Sigmoid colon (tissue), 4 donors: ENCODE data around the gene ONECUT3.

ENCODE experiments used
- EP300 ChIP-seq, 4 donors: sonication (generic); formaldehyde crosslinking; IDR thresholded peaks; one replicate each; pipeline ENCODE4 v1.6.1; 2017; ENCODE audit warnings: antibody characterized with exemption in 4 of 4
- POLR2A ChIP-seq, 2 donors: fragments of 450-650 bp; IDR thresholded peaks; one replicate each; pipeline ENCODE4 v1.6.1; 2016; ENCODE audit warnings: antibody characterized with exemption in 2 of 2, mild to moderate bottlenecking in 2 of 2, moderate library complexity in 2 of 2
- TF ChIP-seq, protein P1 (sequence below), 4 experiments: fragments of 450-650 bp in 3 of 4; fragments of 200-600 bp in 1 of 4; IDR thresholded peaks; one replicate each; pipeline ENCODE4 v1.5.1; 2016 to 2019; ENCODE audit warnings: antibody characterized with exemption in 4 of 4, mild to moderate bottlenecking in 3 of 4, moderate library complexity in 2 of 4

DNA sequence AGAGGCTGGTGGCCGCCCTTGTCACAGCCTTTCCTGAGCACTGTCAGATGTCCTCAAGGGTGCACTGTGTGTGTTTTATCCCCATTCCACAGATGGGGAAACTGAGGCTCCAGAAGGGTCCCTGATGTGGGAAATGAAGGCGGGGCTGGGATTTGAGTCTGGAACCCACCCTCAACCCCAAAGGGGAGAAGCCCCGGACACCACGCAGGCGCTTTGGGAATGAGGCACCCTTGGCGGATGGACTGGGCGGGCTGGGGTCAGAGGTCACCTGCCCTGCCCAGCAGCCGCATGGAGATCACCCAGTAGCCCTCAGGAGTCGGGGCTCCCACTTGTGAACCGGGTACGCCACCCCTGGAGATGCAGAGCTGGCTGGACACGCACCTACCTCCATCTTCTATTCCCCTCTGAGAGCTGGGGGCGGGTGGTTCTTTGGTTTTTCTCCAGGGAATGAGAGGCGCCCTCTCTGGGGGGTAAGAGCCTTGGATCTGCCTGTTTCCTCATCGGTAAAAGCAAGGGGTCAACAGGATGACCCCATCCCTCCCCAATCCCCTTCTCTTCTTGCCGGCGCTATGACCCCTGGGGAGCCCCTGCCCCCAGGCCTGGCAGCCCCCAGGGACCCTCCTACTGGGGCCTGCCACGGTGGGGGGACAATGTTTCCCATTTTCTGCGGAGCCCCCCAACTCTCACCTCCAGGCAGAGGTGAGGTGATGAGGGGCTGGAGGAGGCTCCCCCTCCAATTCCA is 8.3 kb upstream of the ONECUT3 start:
- TF ChIP-seq, protein P1, sequence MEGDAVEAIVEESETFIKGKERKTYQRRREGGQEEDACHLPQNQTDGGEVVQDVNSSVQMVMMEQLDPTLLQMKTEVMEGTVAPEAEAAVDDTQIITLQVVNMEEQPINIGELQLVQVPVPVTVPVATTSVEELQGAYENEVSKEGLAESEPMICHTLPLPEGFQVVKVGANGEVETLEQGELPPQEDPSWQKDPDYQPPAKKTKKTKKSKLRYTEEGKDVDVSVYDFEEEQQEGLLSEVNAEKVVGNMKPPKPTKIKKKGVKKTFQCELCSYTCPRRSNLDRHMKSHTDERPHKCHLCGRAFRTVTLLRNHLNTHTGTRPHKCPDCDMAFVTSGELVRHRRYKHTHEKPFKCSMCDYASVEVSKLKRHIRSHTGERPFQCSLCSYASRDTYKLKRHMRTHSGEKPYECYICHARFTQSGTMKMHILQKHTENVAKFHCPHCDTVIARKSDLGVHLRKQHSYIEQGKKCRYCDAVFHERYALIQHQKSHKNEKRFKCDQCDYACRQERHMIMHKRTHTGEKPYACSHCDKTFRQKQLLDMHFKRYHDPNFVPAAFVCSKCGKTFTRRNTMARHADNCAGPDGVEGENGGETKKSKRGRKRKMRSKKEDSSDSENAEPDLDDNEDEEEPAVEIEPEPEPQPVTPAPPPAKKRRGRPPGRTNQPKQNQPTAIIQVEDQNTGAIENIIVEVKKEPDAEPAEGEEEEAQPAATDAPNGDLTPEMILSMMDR (IDR thresholded peaks at IDR 0.05): no peak
- no peak for TF ChIP-seq EP300 (IDR thresholded peaks at IDR 0.05)
- no peak for TF ChIP-seq POLR2A (IDR thresholded peaks at IDR 0.05)
